OCI-LY1 (cell line): ENCODE results near the gene UBXN6.

Source experiments
- H2AFZ ChIP-seq: fragments of 200-600 bp; sonication (generic), shearing (Covaris generic); 2 replicates; pipeline ENCODE4 v1.6.0; 2014; ENCODE audit warnings: antibody characterized with exemption, mild to moderate bottlenecking, low read length
- H3F3A ChIP-seq: fragments of 200-600 bp; sonication (generic), shearing (Covaris generic); 2 replicates; pipeline ENCODE4 v1.6.0; 2014; ENCODE audit warnings: mild to moderate bottlenecking, antibody characterized with exemption, low read length, moderate library complexity; ENCODE audit not compliant: insufficient read depth
- H3K27ac ChIP-seq: fragments of 200-600 bp; sonication (generic); 2 replicates; pipeline ENCODE4 v1.5.1; 2014; ENCODE audit warnings: low read length, mixed run types, mild to moderate bottlenecking, low read depth; ENCODE audit not compliant: poor library complexity, severe bottlenecking
- H3K27me3 ChIP-seq: fragments of 200-600 bp; sonication (generic); 2 replicates; pipeline ENCODE4 v1.6.0; 2014; ENCODE audit warnings: antibody characterized with exemption, mild to moderate bottlenecking, low read length, moderate library complexity; ENCODE audit not compliant: insufficient read depth
- H3K36me3 ChIP-seq: fragments of 200-600 bp; sonication (generic); 2 replicates; pipeline ENCODE4 v1.6.1; 2014; ENCODE audit warnings: mild to moderate bottlenecking, antibody characterized with exemption, low read length, moderate library complexity, mixed read lengths; ENCODE audit not compliant: insufficient read depth
- H3K4me1 ChIP-seq: fragments of 200-600 bp; sonication (generic); 2 replicates; pipeline ENCODE4 v1.5.1; 2014; ENCODE audit warnings: mild to moderate bottlenecking, low read length, moderate library complexity; ENCODE audit not compliant: insufficient read depth, severe bottlenecking
- H3K4me2 ChIP-seq: fragments of 200-600 bp; sonication (generic), shearing (Covaris generic); 2 replicates; pipeline ENCODE4 v1.6.1; 2014; ENCODE audit warnings: low read length
- H3K4me3 ChIP-seq: fragments of 200-600 bp; sonication (generic); 2 replicates; pipeline ENCODE4 v1.5.1; 2014; ENCODE audit warnings: low read length, low read depth, mild to moderate bottlenecking, mixed read lengths; ENCODE audit not compliant: poor library complexity, severe bottlenecking
- H3K79me2 ChIP-seq: fragments of 200-600 bp; shearing (Covaris generic); 2 replicates; pipeline ENCODE4 v1.6.1; 2016; ENCODE audit warnings: mixed run types, low read length, mixed read lengths; ENCODE audit not compliant: insufficient read depth
- H3K9ac ChIP-seq: fragments of 200-600 bp; sonication (generic), shearing (Covaris generic); 2 replicates; pipeline ENCODE4 v1.6.1; 2014; ENCODE audit warnings: mild to moderate bottlenecking, low read length, mixed read lengths
- H3K9me2 ChIP-seq: fragments of 200-600 bp; sonication (generic), shearing (Covaris generic); 2 replicates; pipeline ENCODE4 v1.6.1; 2014; ENCODE audit warnings: low read depth, mild to moderate bottlenecking, low read length, mixed read lengths
- H3K9me3 ChIP-seq: fragments of 200-600 bp; shearing (Covaris generic); 2 replicates; pipeline ENCODE4 v1.6.1; 2014; ENCODE audit warnings: low read length, mixed read lengths
- H4K20me1 ChIP-seq: fragments of 200-600 bp; sonication (generic), shearing (Covaris generic); 2 replicates; pipeline ENCODE4 v1.6.0; 2016; ENCODE audit warnings: mild to moderate bottlenecking, low read length; ENCODE audit not compliant: insufficient read depth
- EZH2 ChIP-seq: fragments of 200-600 bp; sonication (generic), shearing (Covaris generic); IDR thresholded peaks from 2 replicates; pipeline ENCODE4 v1.8.0; 2017; ENCODE audit warnings: borderline replicate concordance, mixed run types, mild to moderate bottlenecking, antibody characterized with exemption, low read length, moderate library complexity, mixed read lengths
- TF ChIP-seq, protein P1 (sequence below): fragments of 200-600 bp; sonication (generic), shearing (Covaris generic); IDR thresholded peaks from 2 replicates; pipeline ENCODE4 v1.5.1; 2017; ENCODE audit warnings: mild to moderate bottlenecking, antibody characterized with exemption, low read length, moderate library complexity, mixed read lengths

Gene UBXN6

DNA sequence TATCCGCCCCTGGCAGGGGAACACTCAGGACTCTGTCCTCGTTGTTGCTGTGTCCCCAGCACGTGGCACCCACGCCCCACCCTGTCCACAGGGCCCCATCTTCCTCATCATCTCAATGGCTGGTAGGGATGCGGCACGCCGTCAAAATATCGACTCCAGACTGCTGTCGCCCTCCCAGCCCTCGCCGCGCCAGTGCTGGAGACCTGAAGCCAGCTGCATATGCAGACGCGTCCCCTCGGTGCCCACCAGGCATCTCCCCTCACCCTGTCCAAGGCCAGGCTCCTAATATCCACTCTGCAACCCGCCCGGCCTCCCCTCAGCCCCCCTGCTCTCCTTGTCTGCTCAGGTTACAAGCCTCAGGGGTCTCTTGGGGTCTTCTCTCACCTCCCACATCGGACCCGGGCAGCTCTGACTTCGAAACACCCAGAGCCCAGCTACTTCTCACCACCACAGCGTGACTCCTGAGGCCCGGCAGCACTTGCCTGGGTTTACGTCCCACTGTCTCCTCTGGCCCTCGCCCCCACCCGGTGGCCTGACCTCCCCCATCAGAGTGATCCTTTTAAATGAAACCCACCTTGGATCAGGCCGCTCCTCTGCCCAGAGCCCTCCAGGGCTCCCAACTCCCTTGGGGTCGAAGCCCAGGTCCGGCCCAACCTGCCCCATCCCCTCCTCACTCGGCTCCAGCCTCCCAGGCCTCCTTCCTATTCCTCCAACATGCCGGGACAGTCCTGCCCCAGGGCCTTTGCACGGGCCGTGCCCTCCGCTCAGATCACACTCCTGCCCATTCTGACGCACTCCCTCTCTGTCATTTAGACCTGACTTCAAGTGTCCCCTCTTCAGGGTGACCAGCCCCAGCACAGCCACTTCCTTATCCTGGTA, 48.2 kb upstream of the UBXN6 start:
- Histone ChIP-seq H3K27me3 (no peaks in the 10 kb centered on the region), H3F3A (no peaks in the 10 kb centered on the region), H4K20me1 (no peaks in the 10 kb centered on the region), H3K36me3 (peaks cover 14% of the 10 kb centered on the region), H3K9me2 (no peaks in the 10 kb centered on the region), H3K4me1 (no peaks in the 10 kb centered on the region), H3K27ac (no peak overlapping the region), H3K4me3 (no peak overlapping the region), H3K4me2 (no peak overlapping the region), H3K9ac (no peak overlapping the region), H3K9me3 (no peaks in the 10 kb centered on the region), H2AFZ (no peak overlapping the region), H3K79me2 (no peaks in the 10 kb centered on the region)
- TF ChIP-seq, protein P1, sequence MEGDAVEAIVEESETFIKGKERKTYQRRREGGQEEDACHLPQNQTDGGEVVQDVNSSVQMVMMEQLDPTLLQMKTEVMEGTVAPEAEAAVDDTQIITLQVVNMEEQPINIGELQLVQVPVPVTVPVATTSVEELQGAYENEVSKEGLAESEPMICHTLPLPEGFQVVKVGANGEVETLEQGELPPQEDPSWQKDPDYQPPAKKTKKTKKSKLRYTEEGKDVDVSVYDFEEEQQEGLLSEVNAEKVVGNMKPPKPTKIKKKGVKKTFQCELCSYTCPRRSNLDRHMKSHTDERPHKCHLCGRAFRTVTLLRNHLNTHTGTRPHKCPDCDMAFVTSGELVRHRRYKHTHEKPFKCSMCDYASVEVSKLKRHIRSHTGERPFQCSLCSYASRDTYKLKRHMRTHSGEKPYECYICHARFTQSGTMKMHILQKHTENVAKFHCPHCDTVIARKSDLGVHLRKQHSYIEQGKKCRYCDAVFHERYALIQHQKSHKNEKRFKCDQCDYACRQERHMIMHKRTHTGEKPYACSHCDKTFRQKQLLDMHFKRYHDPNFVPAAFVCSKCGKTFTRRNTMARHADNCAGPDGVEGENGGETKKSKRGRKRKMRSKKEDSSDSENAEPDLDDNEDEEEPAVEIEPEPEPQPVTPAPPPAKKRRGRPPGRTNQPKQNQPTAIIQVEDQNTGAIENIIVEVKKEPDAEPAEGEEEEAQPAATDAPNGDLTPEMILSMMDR: no peak
- TF ChIP-seq EZH2: no peak

DNA sequence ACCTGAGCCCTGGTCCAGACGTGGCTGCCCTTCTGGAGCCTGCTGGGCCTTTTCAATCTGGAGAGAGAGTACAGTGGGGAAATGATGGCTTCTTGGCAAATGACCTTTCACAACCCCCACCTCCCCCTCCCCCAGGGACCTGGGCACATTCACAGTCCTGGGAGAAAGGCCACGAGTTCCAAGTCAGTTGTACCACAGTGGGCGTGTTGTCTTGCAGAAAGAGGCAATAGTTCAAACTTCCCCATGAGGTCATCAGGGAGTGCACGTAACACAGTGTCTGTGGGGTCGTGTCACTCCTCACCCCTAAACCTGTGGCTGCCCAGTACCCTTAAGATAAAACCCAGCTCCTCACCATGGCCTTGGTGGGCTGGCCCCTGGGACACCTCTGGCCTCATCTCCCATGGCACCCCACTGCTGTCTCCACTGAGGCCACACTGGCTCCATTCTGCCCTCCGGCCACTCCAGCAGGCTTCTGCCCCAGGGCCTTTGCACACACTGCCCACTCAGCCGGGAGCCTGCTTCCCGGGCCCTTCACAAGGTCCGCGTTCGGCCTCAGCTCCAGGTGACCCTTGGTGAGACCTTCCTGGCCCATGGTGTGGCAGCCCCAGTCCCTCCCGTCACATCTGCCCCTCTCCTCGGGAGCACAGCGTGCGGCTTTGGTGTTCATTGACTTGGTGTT, 47.4 kb upstream of the UBXN6 start:
- Histone ChIP-seq H3K27me3 (no peaks in the 10 kb centered on the region), H3F3A (no peaks in the 10 kb centered on the region), H3K9me3 (no peaks in the 10 kb centered on the region), H3K4me3 (no peak overlapping the region), H3K4me2 (no peak overlapping the region), H3K4me1 (no peaks in the 10 kb centered on the region), H3K79me2 (no peaks in the 10 kb centered on the region), H4K20me1 (no peaks in the 10 kb centered on the region), H3K9ac (no peak overlapping the region), H3K9me2 (no peaks in the 10 kb centered on the region), H3K36me3 (peaks cover 16% of the 10 kb centered on the region), H3K27ac (no peak overlapping the region), H2AFZ (no peak overlapping the region)
- TF ChIP-seq, protein P1: no peak
- TF ChIP-seq EZH2: no peak

DNA sequence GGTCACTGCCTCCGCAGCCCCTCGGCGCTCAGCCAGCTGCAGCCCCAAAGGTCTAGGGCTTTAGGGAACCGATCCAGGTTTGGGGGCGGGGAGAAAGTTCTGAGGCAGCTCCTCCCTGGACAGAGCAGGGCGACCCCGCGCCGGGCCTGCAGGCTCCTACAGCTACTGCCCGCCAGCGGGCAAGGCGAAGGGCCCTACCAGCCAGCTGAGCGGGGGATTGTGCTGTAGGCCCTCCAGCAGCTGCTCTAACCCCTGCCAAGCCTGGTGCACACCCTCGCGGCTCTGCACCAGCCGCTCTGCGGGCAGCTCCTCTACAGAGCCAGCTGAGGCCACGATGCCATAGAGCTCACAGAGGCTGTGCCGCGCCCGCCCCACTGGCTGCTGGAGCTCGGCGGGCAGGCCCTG, 46.7 kb upstream of the UBXN6 start:
- H3K4me2 ChIP-seq: no peak overlapping the region
- H4K20me1 ChIP-seq: no peaks in the 10 kb centered on the region
- H3K79me2 ChIP-seq: no peaks in the 10 kb centered on the region
- no peak overlapping the region for H3K9ac ChIP-seq
- no peaks in the 10 kb centered on the region for H3K27me3 ChIP-seq
- no peaks in the 10 kb centered on the region for H3K9me2 ChIP-seq
- no peaks in the 10 kb centered on the region for H3K9me3 ChIP-seq
- H3F3A ChIP-seq: no peaks in the 10 kb centered on the region
- H3K4me3 ChIP-seq: no peak overlapping the region
- TF ChIP-seq EZH2: no peak
- no peaks in the 10 kb centered on the region for H3K4me1 ChIP-seq
- peaks cover 16% of the 10 kb centered on the region for H3K36me3 ChIP-seq
- H2AFZ ChIP-seq: no peak overlapping the region
- no peak overlapping the region for H3K27ac ChIP-seq

DNA sequence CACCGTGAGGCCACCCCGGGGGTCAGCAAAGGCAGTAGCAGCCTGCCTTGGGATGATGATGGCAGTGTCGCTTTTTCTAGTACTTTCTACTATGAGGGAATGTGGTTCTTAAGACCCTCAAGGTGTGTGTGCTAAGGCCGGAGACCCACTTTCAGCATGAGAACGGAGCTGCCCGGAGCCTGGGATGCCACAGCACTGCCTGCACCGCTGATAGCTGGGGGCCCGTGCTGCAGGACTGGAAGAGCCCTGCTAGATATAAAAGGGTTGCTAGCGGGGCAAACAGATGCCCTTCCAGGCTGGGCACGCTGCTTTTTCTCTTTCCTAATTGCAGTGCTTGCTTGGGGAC, 46.2 kb upstream of the UBXN6 start:
- H3K27ac ChIP-seq: no peak overlapping the region
- no peaks in the 10 kb centered on the region for H3K27me3 ChIP-seq
- no peaks in the 10 kb centered on the region for H4K20me1 ChIP-seq
- H2AFZ ChIP-seq: no peak overlapping the region
- TF ChIP-seq, protein P1: no peak
- no peak for TF ChIP-seq EZH2
- H3K4me1 ChIP-seq: no peaks in the 10 kb centered on the region
- H3F3A ChIP-seq: no peaks in the 10 kb centered on the region
- H3K4me2 ChIP-seq: no peak overlapping the region
- no peaks in the 10 kb centered on the region for H3K9me3 ChIP-seq
- peaks cover 16% of the 10 kb centered on the region for H3K36me3 ChIP-seq
- no peak overlapping the region for H3K4me3 ChIP-seq
- H3K9me2 ChIP-seq: no peaks in the 10 kb centered on the region
- no peak overlapping the region for H3K9ac ChIP-seq
- no peaks in the 10 kb centered on the region for H3K79me2 ChIP-seq
